ENCODE data around the gene CPPED1. TPM values are rescaled to one million over a fixed set of nuclear protein-coding genes. Genes with fewer than 3 reads are reported as not detected.

Gene CPPED1
- total and polyA plus RNA-seq, 10 of the 15 experiments (the other 5 are each of a cell fraction or from before 2014, with no cell fraction given), result 7.1 to 39.0 (median 16.0) TPM

- TF ChIP-seq ZBTB11 (CRISPR knock-in tag; IDR thresholded peaks at IDR 0.05) (no peak), SP1 (IDR thresholded peaks at IDR 0.05; ENCODE audit: low read depth, low read length) (no peak), JUNB (IDR thresholded peaks at IDR 0.05) (peak; percentile 70), CREB1 (IDR thresholded peaks at IDR 0.05; ENCODE audit: low read depth) (peak; percentile 20; the same call in 1 of the 2 replicates), CEBPZ (IDR thresholded peaks at IDR 0.05; ENCODE audit: low read depth, low read length) (no peak), GATAD2B (conservative IDR thresholded peaks at IDR 0.05; ENCODE audit: low read depth) (no peak), YBX1 (IDR thresholded peaks at IDR 0.05) (no peak), POU2F2 (IDR thresholded peaks at IDR 0.05; ENCODE audit: borderline replicate concordance, low read depth, low read length) (no peak), MEF2A (IDR thresholded peaks at IDR 0.05; ENCODE audit: insufficient read depth, low read depth, low read length) (no peak), SMAD1 (IDR thresholded peaks at IDR 0.05; ENCODE audit: low read depth, partially characterized antibody) (no peak), TCF3 (IDR thresholded peaks at IDR 0.05; ENCODE audit: borderline replicate concordance, insufficient read depth, low read depth, low read length) (0 out of 2 replicates have a peak, but pooled peaks have one; percentile 25), ATF2 (IDR thresholded peaks at IDR 0.05; ENCODE audit: low read length) (no peak), BRCA1 (IDR thresholded peaks at IDR 0.05; ENCODE audit: low read depth, low read length) (no peak), ATF7 (IDR thresholded peaks at IDR 0.05; ENCODE audit: low read depth) (peak; percentile 56; the same call in 1 of the 2 replicates), MTA3 (IDR thresholded peaks at IDR 0.05; ENCODE audit: borderline replicate concordance, low read length) (no peak), NFIC (IDR thresholded peaks at IDR 0.05; ENCODE audit: low read depth, low read length) (peak; percentile 66; the same call in 1 of the 2 replicates), IKZF2 (IDR thresholded peaks at IDR 0.05) (0 out of 4 replicates have a peak, but pooled peaks of 1 of the 2 experiments have one; percentile 13), KDM1A (IDR thresholded peaks at IDR 0.05; ENCODE audit: borderline replicate concordance) (no peak), MYB (IDR thresholded peaks at IDR 0.05; ENCODE audit: borderline replicate concordance, low read depth, low read length) (no peak), ZNF217 (IDR thresholded peaks at IDR 0.05) (no peak), CHD1 (IDR thresholded peaks at IDR 0.05; ENCODE audit: low read depth, low read length) (no peak), CREM (IDR thresholded peaks at IDR 0.05; ENCODE audit: low read depth) (peak; percentile 55; the same call in 1 of the 2 replicates), SUPT20H (IDR thresholded peaks at IDR 0.05; ENCODE audit: borderline replicate concordance, control insufficient read depth, low read depth, low read length) (no peak), TCF12 (IDR thresholded peaks at IDR 0.05; ENCODE audit: low read depth, low read length) (no peak), BACH1 (IDR thresholded peaks at IDR 0.05; ENCODE audit: borderline replicate concordance) (no peak), TBL1XR1 (IDR thresholded peaks at IDR 0.05; ENCODE audit: low read depth, low read length) (no peak)
Measured at GRCh38 chr16:12675852-12676251, 127.8 kb downstream of the CPPED1 start (continued).
